ENCODE data around the gene LHFPL6. TPM values are rescaled to one million over a fixed set of nuclear protein-coding genes. Genes with fewer than 3 reads are reported as not detected.

The LHFPL6 gene
- total RNA-seq, 1 experiment from 2014 or later = 3.6 TPM

DNA sequence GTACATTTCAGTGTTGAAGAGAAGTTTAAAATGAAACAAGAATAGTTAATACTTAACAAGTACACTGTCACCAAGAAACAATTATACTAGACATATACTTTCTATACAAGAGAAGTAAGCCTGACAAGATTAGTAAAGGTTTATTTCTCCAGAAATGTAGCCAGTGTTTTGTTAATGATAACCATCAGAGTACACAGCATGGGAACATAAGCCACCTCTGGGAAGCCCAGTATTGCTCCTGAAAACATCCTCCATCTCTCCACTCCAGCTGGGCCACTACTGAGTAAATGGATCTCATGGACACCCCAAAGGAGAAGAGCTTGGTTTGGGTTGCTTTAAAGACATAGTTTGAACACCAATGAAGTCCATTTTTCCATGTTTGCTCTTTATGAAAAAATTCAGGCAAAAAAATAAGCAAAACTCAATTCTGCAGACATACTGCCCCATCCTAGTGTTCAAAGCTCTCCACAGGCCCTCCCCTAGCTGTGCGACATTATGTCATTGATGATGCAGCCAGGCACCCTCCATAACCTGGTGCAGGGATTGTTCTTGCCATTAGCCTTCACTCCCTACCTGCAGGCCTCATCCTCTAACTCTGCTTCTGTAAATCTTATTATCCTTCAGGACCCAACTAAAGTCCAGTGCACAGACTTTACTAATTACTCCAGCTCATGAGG, 61.9 kb downstream of the LHFPL6 start:
- TF ChIP-seq, protein P1, sequence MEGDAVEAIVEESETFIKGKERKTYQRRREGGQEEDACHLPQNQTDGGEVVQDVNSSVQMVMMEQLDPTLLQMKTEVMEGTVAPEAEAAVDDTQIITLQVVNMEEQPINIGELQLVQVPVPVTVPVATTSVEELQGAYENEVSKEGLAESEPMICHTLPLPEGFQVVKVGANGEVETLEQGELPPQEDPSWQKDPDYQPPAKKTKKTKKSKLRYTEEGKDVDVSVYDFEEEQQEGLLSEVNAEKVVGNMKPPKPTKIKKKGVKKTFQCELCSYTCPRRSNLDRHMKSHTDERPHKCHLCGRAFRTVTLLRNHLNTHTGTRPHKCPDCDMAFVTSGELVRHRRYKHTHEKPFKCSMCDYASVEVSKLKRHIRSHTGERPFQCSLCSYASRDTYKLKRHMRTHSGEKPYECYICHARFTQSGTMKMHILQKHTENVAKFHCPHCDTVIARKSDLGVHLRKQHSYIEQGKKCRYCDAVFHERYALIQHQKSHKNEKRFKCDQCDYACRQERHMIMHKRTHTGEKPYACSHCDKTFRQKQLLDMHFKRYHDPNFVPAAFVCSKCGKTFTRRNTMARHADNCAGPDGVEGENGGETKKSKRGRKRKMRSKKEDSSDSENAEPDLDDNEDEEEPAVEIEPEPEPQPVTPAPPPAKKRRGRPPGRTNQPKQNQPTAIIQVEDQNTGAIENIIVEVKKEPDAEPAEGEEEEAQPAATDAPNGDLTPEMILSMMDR (IDR thresholded peaks at IDR 0.05; ENCODE audit: insufficient read depth in 1 of 2, low read depth in 1 of 2, low read length in 1 of 2, severe bottlenecking in 1 of 2, unreplicated experiment in 1 of 2) = no peak
- H3K9me3 Mint-ChIP-seq (ENCODE audit: unreplicated experiment) = no peaks in the 10 kb centered on the region
- no peak overlapping the region for H3K27ac Mint-ChIP-seq (ENCODE audit: unreplicated experiment)
- Histone ChIP-seq H3K27me3 (replicated peaks; ENCODE audit: control insufficient read depth, insufficient read depth, low read length) (no peaks in the 10 kb centered on the region; the same call in 1 of the 2 replicates), H3K4me1 (no peaks in the 10 kb centered on the region), H3K4me3 (ENCODE audit: low read depth, low read length) (no peak overlapping the region), H3K36me3 (ENCODE audit: control insufficient read depth, insufficient read depth, low read length) (no peaks in the 10 kb centered on the region), H3K9me3 (no peaks in the 10 kb centered on the region)
- H3K4me1 Mint-ChIP-seq (ENCODE audit: low read depth, unreplicated experiment) = peaks cover 8% of the 10 kb centered on the region
- DNase-seq = no peak
- BruUV-seq (replicated peaks) = no TSS peak
- intact Hi-C loops (cut with micrococcal nuclease; ENCODE audit: unreplicated experiment) = no loop called here
- no peak overlapping the region for H3K4me3 Mint-ChIP-seq (ENCODE audit: unreplicated experiment)
- H3K36me3 Mint-ChIP-seq (ENCODE audit: insufficient read depth, unreplicated experiment) = no peaks in the 10 kb centered on the region
- ChIA-PET CTCF (no interaction called here), POLR2A (no interaction called here)
- peaks cover 4% of the 10 kb centered on the region for H3K27me3 Mint-ChIP-seq (ENCODE audit: insufficient read depth, unreplicated experiment)

DNA sequence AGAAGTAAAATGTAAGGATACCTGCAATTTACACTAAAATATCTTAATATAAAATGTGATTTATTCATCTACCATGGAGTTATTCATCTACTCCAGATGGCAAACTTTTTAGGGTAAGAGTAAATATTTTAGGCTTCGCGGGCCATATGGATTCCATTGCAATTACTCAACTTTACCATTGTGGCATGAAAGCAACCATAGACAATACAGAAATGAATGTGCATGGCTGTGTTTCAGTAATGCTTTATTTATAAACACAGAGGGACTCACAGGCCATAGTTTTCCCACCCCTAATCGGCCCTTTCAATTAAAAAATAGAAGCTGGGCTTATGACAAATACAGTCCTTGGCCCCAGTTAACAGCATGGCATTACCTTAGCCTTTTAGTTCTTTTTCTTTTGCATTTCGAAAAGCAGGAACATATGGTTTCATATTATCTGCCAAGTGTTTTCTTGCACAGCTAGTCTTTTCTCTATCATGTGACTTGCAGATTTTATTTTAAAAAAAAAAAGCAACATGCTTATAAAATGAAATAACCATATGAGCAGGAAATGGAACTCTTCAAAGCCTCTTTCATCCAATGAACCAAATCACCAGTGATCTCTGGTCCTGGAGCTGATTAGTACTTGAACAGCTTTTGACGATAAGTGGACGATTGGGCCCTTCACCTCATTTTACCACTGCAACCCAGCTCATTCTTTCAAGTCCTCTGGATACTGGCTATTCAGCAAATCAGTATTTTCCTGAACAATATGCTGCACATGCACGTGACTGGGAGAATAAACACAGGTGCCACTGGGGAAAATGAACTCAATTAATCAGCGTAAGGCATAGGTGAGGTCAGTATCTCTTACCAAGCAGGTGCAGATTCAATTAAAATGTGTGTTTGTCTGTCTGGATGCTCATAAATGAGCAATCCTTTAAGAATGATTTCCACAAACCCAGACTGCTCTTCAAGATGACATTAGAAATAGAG, 63.9 kb downstream of the LHFPL6 start:
- DNase-seq = no peak

DNA sequence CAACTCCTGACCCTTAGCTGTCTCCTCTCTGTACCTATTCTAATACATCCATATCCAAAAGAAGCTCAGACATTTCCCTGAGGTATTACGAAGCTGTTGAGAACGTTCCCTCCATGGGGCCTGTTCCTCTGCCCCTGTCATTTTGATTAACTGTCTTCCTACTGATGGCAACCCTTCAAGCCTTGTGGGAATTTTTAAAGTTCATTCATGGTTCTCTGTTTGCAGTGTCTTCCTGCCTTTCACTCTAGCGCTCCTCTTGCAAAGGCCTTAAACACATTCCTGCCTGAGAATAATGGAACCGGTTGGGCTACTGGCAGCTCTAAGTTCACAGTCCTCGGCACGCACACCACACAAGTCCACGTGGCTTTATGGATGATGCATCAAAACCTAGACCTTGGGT, 66.1 kb downstream of the LHFPL6 start:
- Mint-ChIP-seq H3K36me3 (ENCODE audit: insufficient read depth, unreplicated experiment) (no peaks in the 10 kb centered on the region), H3K27me3 (ENCODE audit: insufficient read depth, unreplicated experiment) (peaks cover 8% of the 10 kb centered on the region), H3K4me1 (ENCODE audit: low read depth, unreplicated experiment) (peaks cover 8% of the 10 kb centered on the region), H3K9me3 (ENCODE audit: unreplicated experiment) (no peaks in the 10 kb centered on the region), H3K27ac (ENCODE audit: unreplicated experiment) (no peak overlapping the region), H3K4me3 (ENCODE audit: unreplicated experiment) (no peak overlapping the region)
- Histone ChIP-seq H3K4me1 (no peaks in the 10 kb centered on the region), H3K4me3 (ENCODE audit: low read depth, low read length) (no peak overlapping the region), H3K36me3 (ENCODE audit: control insufficient read depth, insufficient read depth, low read length) (no peaks in the 10 kb centered on the region), H3K9me3 (no peaks in the 10 kb centered on the region), H3K27me3 (replicated peaks; ENCODE audit: control insufficient read depth, insufficient read depth, low read length) (no peaks in the 10 kb centered on the region)
- no peak for DNase-seq
- POLR2A ChIA-PET = no interaction called here
- no TSS peak for BruUV-seq (replicated peaks)
- CTCF ChIA-PET = no interaction called here
- TF ChIP-seq, protein P1 (IDR thresholded peaks at IDR 0.05; ENCODE audit: insufficient read depth in 1 of 2, low read depth in 1 of 2, low read length in 1 of 2, severe bottlenecking in 1 of 2, unreplicated experiment in 1 of 2) = no peak
- intact Hi-C loops (cut with micrococcal nuclease; ENCODE audit: unreplicated experiment) = no loop called here

More for the DNA sequence above, 63.9 kb downstream of the LHFPL6 start:
- no peaks in the 10 kb centered on the region for H3K27me3 ChIP-seq (replicated peaks; ENCODE audit: control insufficient read depth, insufficient read depth, low read length)
- H3K4me1 ChIP-seq = no peaks in the 10 kb centered on the region
- ChIA-PET POLR2A (no interaction called here), CTCF (no interaction called here)
- H3K27ac Mint-ChIP-seq (ENCODE audit: unreplicated experiment) = no peak overlapping the region
- H3K36me3 Mint-ChIP-seq (ENCODE audit: insufficient read depth, unreplicated experiment) = no peaks in the 10 kb centered on the region
- H3K4me3 Mint-ChIP-seq (ENCODE audit: unreplicated experiment) = no peak overlapping the region
- H3K27me3 Mint-ChIP-seq (ENCODE audit: insufficient read depth, unreplicated experiment) = peaks cover 4% of the 10 kb centered on the region
- no peak overlapping the region for H3K4me3 ChIP-seq (ENCODE audit: low read depth, low read length)
- no TSS peak for BruUV-seq (replicated peaks)
- H3K36me3 ChIP-seq (ENCODE audit: control insufficient read depth, insufficient read depth, low read length) = no peaks in the 10 kb centered on the region
- no peaks in the 10 kb centered on the region for H3K9me3 Mint-ChIP-seq (ENCODE audit: unreplicated experiment)
- peaks cover 8% of the 10 kb centered on the region for H3K4me1 Mint-ChIP-seq (ENCODE audit: low read depth, unreplicated experiment)
- intact Hi-C loops (cut with micrococcal nuclease; ENCODE audit: unreplicated experiment) = no loop called here
- H3K9me3 ChIP-seq = no peaks in the 10 kb centered on the region
- TF ChIP-seq, protein P1 (IDR thresholded peaks at IDR 0.05; ENCODE audit: insufficient read depth in 1 of 2, low read depth in 1 of 2, low read length in 1 of 2, severe bottlenecking in 1 of 2, unreplicated experiment in 1 of 2) = no peak
